ENCODE data around the gene NIFK. TPM values are rescaled to one million over a fixed set of nuclear protein-coding genes. Genes with fewer than 3 reads are reported as not detected.
"Not testable (repeated sequence)": the region's sequence is repeated elsewhere in the genome, so short reads cannot be mapped to it uniquely, and the experiment has no call there.

The NIFK gene
- total and polyA plus RNA-seq, 2 experiments from 2014 or later = 56.2 to 107 TPM

DNA sequence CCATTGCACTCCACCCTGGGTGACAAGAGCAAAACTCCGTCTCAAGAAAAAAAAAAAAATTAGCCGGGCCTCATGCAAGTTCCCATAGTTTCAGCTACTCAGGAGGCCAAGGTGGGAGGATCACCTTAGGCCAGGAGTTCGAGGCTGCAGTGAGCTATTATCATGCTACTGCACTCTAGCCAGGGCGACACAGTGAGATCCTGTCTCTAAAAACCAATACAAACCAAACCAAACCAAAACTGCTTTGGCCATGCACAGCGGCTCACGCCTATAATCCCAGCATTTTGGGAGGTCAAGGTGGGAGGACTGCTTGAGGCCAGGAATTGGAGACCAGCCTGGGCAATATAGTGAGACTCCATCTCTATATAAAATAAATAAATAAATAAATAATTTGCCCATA lies 19.1 kb downstream of the NIFK start:
- H3K9ac ChIP-seq = no peak overlapping the region
- no peaks in the 10 kb centered on the region for H3K9me2 ChIP-seq (ENCODE audit: insufficient read depth)
- H3K27me3 ChIP-seq (replicated peaks; ENCODE audit: insufficient read depth) = no peaks in the 10 kb centered on the region
- no peak overlapping the region for H3K4me3 ChIP-seq
- peaks cover 9% of the 10 kb centered on the region for H3F3A ChIP-seq (ENCODE audit: insufficient read depth)
- no peak overlapping the region for H3K4me2 ChIP-seq (ENCODE audit: unreplicated experiment)
- in situ Hi-C loops (cut with MboI) = loop anchor here (25.0 kb wide), 3 partner anchors 180 to 630 kb away; partner anchors contain the start of gene RNU4ATAC
- no peaks in the 10 kb centered on the region for H3K79me2 ChIP-seq (ENCODE audit: insufficient read depth)
- H3K36me3 ChIP-seq (ENCODE audit: low read depth) = no peaks in the 10 kb centered on the region
- no peak overlapping the region for H3K27ac ChIP-seq
- H3K9me3 ChIP-seq (ENCODE audit: low read depth) = no peaks in the 10 kb centered on the region
- no peak overlapping the region for H2AFZ ChIP-seq
- H4K20me1 ChIP-seq (ENCODE audit: insufficient read depth) = no peaks in the 10 kb centered on the region
- peaks cover 12% of the 10 kb centered on the region for H3K4me1 ChIP-seq (ENCODE audit: insufficient read depth)
- no peak for DNase-seq
- 87 to 92% methylated on average over 6 of the region's 6 CpGs for WGBS, 2 experiments (ENCODE audit: low coverage in 1 of 2, low lambda C conversion rate in 2 of 2, missing lambda C conversion rate in 2 of 2)
- TF ChIP-seq EZH2phosphoT487 (IDR thresholded peaks at IDR 0.05; ENCODE audit: insufficient read depth, low read depth) (no peak), EZH2 (IDR thresholded peaks at IDR 0.05; ENCODE audit: insufficient read depth, poor library complexity, severe bottlenecking) (no peak)

DNA sequence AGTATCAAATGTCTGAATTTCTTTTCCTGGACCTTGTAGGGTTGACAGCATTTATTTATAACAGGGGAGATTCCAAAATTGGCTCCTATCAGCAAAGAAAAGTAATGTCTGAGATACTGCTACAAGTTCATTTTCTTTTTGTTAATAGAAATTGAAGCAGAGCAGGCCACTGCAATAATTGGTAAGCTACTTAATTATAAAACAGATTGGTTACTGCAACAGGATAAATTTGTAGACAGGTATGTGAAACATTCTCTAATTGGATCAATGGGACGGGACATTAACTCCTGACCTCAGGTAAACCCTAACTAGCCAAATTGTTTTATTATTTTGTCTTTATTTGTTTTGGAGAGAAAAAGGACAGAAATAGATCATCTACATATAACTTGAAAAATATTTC lies 20.5 kb downstream of the NIFK start:
- no peaks in the 10 kb centered on the region for H4K20me1 ChIP-seq (ENCODE audit: insufficient read depth)
- no peaks in the 10 kb centered on the region for H3K9me3 ChIP-seq (ENCODE audit: low read depth)
- H3K4me2 ChIP-seq (ENCODE audit: unreplicated experiment) = no peak overlapping the region
- no peaks in the 10 kb centered on the region for H3K36me3 ChIP-seq (ENCODE audit: low read depth)
- H3K79me2 ChIP-seq (ENCODE audit: insufficient read depth) = no peaks in the 10 kb centered on the region
- H3K4me3 ChIP-seq = no peak overlapping the region
- no peak overlapping the region for H2AFZ ChIP-seq
- 69 to 73% methylated on average over 1 of the region's 1 CpG for WGBS, 2 experiments (ENCODE audit: low coverage in 1 of 2, low lambda C conversion rate in 2 of 2, missing lambda C conversion rate in 2 of 2)
- H3K9me2 ChIP-seq (ENCODE audit: insufficient read depth) = no peaks in the 10 kb centered on the region
- DNase-seq = no peak
- in situ Hi-C loops (cut with MboI) = loop anchor here (25.0 kb wide), 3 partner anchors 179 to 629 kb away; partner anchors contain the start of gene RNU4ATAC
- H3F3A ChIP-seq (ENCODE audit: insufficient read depth) = 0 out of 2 replicates have a peak, but pooled peaks cover 4% of the 10 kb centered on the region
- H3K27me3 ChIP-seq (replicated peaks; ENCODE audit: insufficient read depth) = no peaks in the 10 kb centered on the region
- no peak overlapping the region for H3K27ac ChIP-seq
- H3K9ac ChIP-seq = no peak overlapping the region
- TF ChIP-seq EZH2 (IDR thresholded peaks at IDR 0.05; ENCODE audit: insufficient read depth, poor library complexity, severe bottlenecking) (no peak), EZH2phosphoT487 (IDR thresholded peaks at IDR 0.05; ENCODE audit: insufficient read depth, low read depth) (no peak)
- H3K4me1 ChIP-seq (ENCODE audit: insufficient read depth) = peaks cover 6% of the 10 kb centered on the region

DNA sequence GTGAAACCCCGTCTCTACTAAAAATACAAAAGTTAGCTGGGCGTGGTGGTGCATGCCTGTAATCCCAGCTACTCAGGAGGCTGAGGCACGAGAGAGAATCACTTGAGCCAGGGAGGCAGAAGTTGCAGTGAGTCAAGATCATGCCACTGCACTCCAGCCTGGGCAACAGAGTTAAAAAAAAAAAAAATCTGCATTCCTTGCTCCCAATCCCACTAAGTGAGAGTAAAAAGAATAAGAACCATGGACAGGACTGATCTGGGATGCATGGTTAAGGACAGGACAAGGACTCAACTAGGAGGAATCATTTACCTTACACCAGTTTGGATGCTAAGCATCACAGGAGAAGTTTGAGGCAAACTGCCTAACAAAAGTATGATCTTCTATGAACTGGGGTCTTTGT lies 25.2 kb downstream of the NIFK start:
- Histone ChIP-seq H3K27ac (peak overlapping the region; percentile 11; the same call in 1 of the 2 replicates), H3K4me1 (ENCODE audit: insufficient read depth) (peaks cover 19% of the 10 kb centered on the region)
- in situ Hi-C loops (cut with MboI) = loop anchor here (25.0 kb wide), 3 partner anchors 174 to 624 kb away; partner anchors contain the start of gene RNU4ATAC
- not testable (repeated sequence) for H3K36me3 ChIP-seq (ENCODE audit: low read depth); H3K79me2 ChIP-seq (ENCODE audit: insufficient read depth); H2AFZ ChIP-seq; H4K20me1 ChIP-seq (ENCODE audit: insufficient read depth); H3K9ac ChIP-seq; H3K27me3 ChIP-seq (replicated peaks; ENCODE audit: insufficient read depth); H3K4me3 ChIP-seq; H3K9me3 ChIP-seq (ENCODE audit: low read depth); H3K4me2 ChIP-seq (ENCODE audit: unreplicated experiment); H3K9me2 ChIP-seq (ENCODE audit: insufficient read depth); H3F3A ChIP-seq (ENCODE audit: insufficient read depth)
- 46 to 59% methylated on average over 2 to 3 of the region's 3 CpGs for WGBS, 2 experiments (ENCODE audit: low coverage in 1 of 2, low lambda C conversion rate in 2 of 2, missing lambda C conversion rate in 2 of 2)
- DNase-seq = peak; percentile 50

DNA sequence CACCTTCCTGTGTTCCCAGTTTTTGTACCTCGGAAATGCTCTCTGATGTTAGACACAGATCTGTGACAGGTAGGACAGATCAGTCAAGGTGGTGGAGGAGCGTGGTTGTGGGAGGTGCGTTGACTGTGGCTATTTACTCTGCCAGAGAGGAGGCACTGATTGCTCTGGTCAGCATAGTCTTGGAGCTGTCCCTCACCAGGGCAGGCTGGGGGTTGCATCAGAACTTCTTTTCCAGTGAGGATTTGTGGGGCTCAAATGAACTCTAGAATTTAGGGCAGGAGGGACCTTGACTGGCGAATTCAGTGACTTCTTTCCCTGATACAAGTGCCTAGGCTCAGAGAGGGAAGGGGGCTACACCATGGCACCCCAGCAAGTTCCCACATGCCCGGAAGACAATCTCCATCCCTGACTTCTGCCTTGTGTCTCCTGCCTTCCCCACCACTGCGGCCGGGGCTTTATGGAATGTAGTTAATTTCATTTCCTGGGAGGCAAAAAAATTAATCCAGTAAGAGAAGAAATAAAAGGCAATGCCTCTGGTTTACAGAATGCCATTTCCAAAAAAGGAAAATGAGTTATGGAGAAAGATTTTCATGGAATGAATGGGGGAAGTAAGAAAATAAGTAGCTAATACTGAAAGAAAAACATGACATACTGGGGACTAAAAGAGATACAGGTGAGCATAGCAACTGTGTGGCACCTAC lies 26.1 kb downstream of the NIFK start:
- peak; percentile 36 for DNase-seq
- H3K4me2 ChIP-seq (ENCODE audit: unreplicated experiment) = peak overlapping the region; percentile 30

More for the DNA sequence above, 26.1 kb downstream of the NIFK start:
- Histone ChIP-seq H3K9me3 (ENCODE audit: low read depth) (no peaks in the 10 kb centered on the region), H3K27ac (peak overlapping the region; percentile 11; the same call in 1 of the 2 replicates), H3K9ac (no peak overlapping the region), H3K79me2 (ENCODE audit: insufficient read depth) (no peaks in the 10 kb centered on the region), H3K27me3 (replicated peaks; ENCODE audit: insufficient read depth) (no peaks in the 10 kb centered on the region), H3K9me2 (ENCODE audit: insufficient read depth) (no peaks in the 10 kb centered on the region), H3K4me3 (peak overlapping the region; percentile 33; the same call in 1 of the 2 replicates), H2AFZ (peak overlapping the region; percentile 59), H3F3A (ENCODE audit: insufficient read depth) (0 out of 2 replicates have a peak, but pooled peaks cover 9% of the 10 kb centered on the region), H4K20me1 (ENCODE audit: insufficient read depth) (no peaks in the 10 kb centered on the region), H3K36me3 (ENCODE audit: low read depth) (no peaks in the 10 kb centered on the region), H3K4me1 (ENCODE audit: insufficient read depth) (peaks cover 19% of the 10 kb centered on the region)
- TF ChIP-seq EZH2phosphoT487 (IDR thresholded peaks at IDR 0.05; ENCODE audit: insufficient read depth, low read depth) (no peak), EZH2 (IDR thresholded peaks at IDR 0.05; ENCODE audit: insufficient read depth, poor library complexity, severe bottlenecking) (no peak)
- WGBS, 2 experiments (ENCODE audit: low coverage in 1 of 2, low lambda C conversion rate in 2 of 2, missing lambda C conversion rate in 2 of 2) = 66 to 74% methylated on average over 7 of the region's 7 CpGs
- in situ Hi-C loops (cut with MboI) = loop anchor here (25.0 kb wide), 3 partner anchors 173 to 623 kb away; partner anchors contain the start of gene RNU4ATAC

Measured in GM23248 (cell line).